Ectodermal cell (in vitro differentiated cells): ENCODE results near the gene DNM3.
"Not testable (repeated sequence)": the region's sequence is repeated elsewhere in the genome, so short reads cannot be mapped to it uniquely, and the experiment has no call there.

Experiments
- H3K27ac ChIP-seq: 2 replicates; pipeline ENCODE4 v1.7.0; 2013; ENCODE audit warnings: mild to moderate bottlenecking, low read depth, low read length; ENCODE audit not compliant: insufficient read depth, poor library complexity, severe bottlenecking
- H3K27me3 ChIP-seq: 2 replicates; pipeline ENCODE4 v1.7.0; 2013; ENCODE audit warnings: mild to moderate bottlenecking, low read length; ENCODE audit not compliant: insufficient read depth, control insufficient read depth, poor library complexity, severe bottlenecking
- H3K36me3 ChIP-seq: one replicate; pipeline ENCODE4 v1.7.0; 2013; ENCODE audit warnings: low read length; ENCODE audit not compliant: control insufficient read depth, insufficient read depth
- H3K4me1 ChIP-seq: one replicate; pipeline ENCODE4 v1.7.0; 2013; ENCODE audit warnings: low read length; ENCODE audit not compliant: control insufficient read depth, insufficient read depth
- H3K4me3 ChIP-seq: 2 replicates; pipeline ENCODE4 v1.7.0; 2013; ENCODE audit warnings: low read depth, low read length, control low read depth; ENCODE audit not compliant: insufficient read depth
- H3K9me3 ChIP-seq: 2 replicates; pipeline ENCODE4 v1.7.0; 2013; ENCODE audit warnings: mild to moderate bottlenecking, low read length, moderate library complexity; ENCODE audit not compliant: control insufficient read depth
- WGBS, 2 experiments: methylation state at CpG; one replicate each; pipeline ENCODE4 v1.1.7; 2013; ENCODE audit warnings: missing lambda C conversion rate in 2 of 2; 5-methylcytosine and 5-hydroxymethylcytosine counted together

The DNM3 gene

GRCh38 chr1:172283766-172284165 is 442.5 kb downstream of the DNM3 start:
- Histone ChIP-seq H3K27me3 (no peaks in the 10 kb centered on the region), H3K27ac (no peak overlapping the region), H3K9me3 (no peaks in the 10 kb centered on the region), H3K4me3 (no peak overlapping the region), H3K36me3 (no peaks in the 10 kb centered on the region), H3K4me1 (peaks cover 2% of the 10 kb centered on the region)
- WGBS, 2 experiments: 88% methylated on average over 1 of the region's 2 CpGs; no CpG with 5 or more reads in 1 of the 2 experiments

GRCh38 chr1:172286629-172287076 is 445.4 kb downstream of the DNM3 start:
- Histone ChIP-seq H3K9me3 (no peaks in the 10 kb centered on the region), H3K4me3 (no peak overlapping the region), H3K4me1 (no peaks in the 10 kb centered on the region), H3K27me3 (no peaks in the 10 kb centered on the region), H3K36me3 (no peaks in the 10 kb centered on the region), H3K27ac (no peak overlapping the region)
- 91 to 93% methylated on average over 2 of the region's 2 CpGs for WGBS, 2 experiments

GRCh38 chr1:172287208-172287607 is 445.9 kb downstream of the DNM3 start:
- H3K9me3 ChIP-seq: no peaks in the 10 kb centered on the region
- no peaks in the 10 kb centered on the region for H3K36me3 ChIP-seq
- no peaks in the 10 kb centered on the region for H3K27me3 ChIP-seq
- no peaks in the 10 kb centered on the region for H3K4me1 ChIP-seq
- no peak overlapping the region for H3K27ac ChIP-seq
- no peak overlapping the region for H3K4me3 ChIP-seq

GRCh38 chr1:172288581-172288980 is 447.3 kb downstream of the DNM3 start:
- Histone ChIP-seq H3K36me3 (no peaks in the 10 kb centered on the region), H3K27me3 (no peaks in the 10 kb centered on the region), H3K9me3 (no peaks in the 10 kb centered on the region), H3K4me3 (no peak overlapping the region), H3K27ac (no peak overlapping the region), H3K4me1 (no peaks in the 10 kb centered on the region)
- WGBS, 2 experiments: 93 to 94% methylated on average over 3 of the region's 4 CpGs

- H3K4me1 ChIP-seq: no peaks in the 10 kb centered on the region
- H3K27ac ChIP-seq: no peak overlapping the region
- WGBS, 2 experiments: no CpG with 5 or more reads among the region's 2 CpGs
- H3K9me3 ChIP-seq: no peaks in the 10 kb centered on the region
- no peaks in the 10 kb centered on the region for H3K27me3 ChIP-seq
- H3K36me3 ChIP-seq: no peaks in the 10 kb centered on the region
- H3K4me3 ChIP-seq: no peak overlapping the region
These were observed 448.1 kb downstream of the DNM3 start for GRCh38 chr1:172289448-172289847.

- H3K9me3 ChIP-seq: no peaks in the 10 kb centered on the region
- no peaks in the 10 kb centered on the region for H3K4me1 ChIP-seq
- H3K27ac ChIP-seq: no peak overlapping the region
- no peak overlapping the region for H3K4me3 ChIP-seq
- H3K36me3 ChIP-seq: no peaks in the 10 kb centered on the region
- no peaks in the 10 kb centered on the region for H3K27me3 ChIP-seq
- 88 to 93% methylated on average over 3 of the region's 3 CpGs for WGBS, 2 experiments
These were observed 451.5 kb downstream of the DNM3 start for GRCh38 chr1:172292840-172293239.

- H3K4me1 ChIP-seq: no peaks in the 10 kb centered on the region
- H3K27me3 ChIP-seq: no peaks in the 10 kb centered on the region
- no peaks in the 10 kb centered on the region for H3K9me3 ChIP-seq
- no peak overlapping the region for H3K27ac ChIP-seq
- no peak overlapping the region for H3K4me3 ChIP-seq
- 91 to 98% methylated on average over 2 of the region's 2 CpGs for WGBS, 2 experiments
- H3K36me3 ChIP-seq: no peaks in the 10 kb centered on the region
These were observed 452.1 kb downstream of the DNM3 start for GRCh38 chr1:172293429-172293828.

GRCh38 chr1:172298141-172298540 is 456.8 kb downstream of the DNM3 start:
- no peak overlapping the region for H3K27ac ChIP-seq
- WGBS, 2 experiments: 91 to 92% methylated on average over 3 of the region's 3 CpGs
- no peaks in the 10 kb centered on the region for H3K36me3 ChIP-seq
- no peak overlapping the region for H3K4me3 ChIP-seq
- peaks cover 2% of the 10 kb centered on the region for H3K9me3 ChIP-seq
- no peaks in the 10 kb centered on the region for H3K4me1 ChIP-seq
- no peaks in the 10 kb centered on the region for H3K27me3 ChIP-seq

- Histone ChIP-seq H3K36me3 (no peaks in the 10 kb centered on the region), H3K27ac (no peak overlapping the region), H3K9me3 (peaks cover 2% of the 10 kb centered on the region), H3K4me3 (no peak overlapping the region), H3K27me3 (no peaks in the 10 kb centered on the region), H3K4me1 (no peaks in the 10 kb centered on the region)
- WGBS, 2 experiments: 95 to 97% methylated on average over 2 of the region's 2 CpGs
These were observed 457.6 kb downstream of the DNM3 start for GRCh38 chr1:172298911-172299310.

GRCh38 chr1:172299515-172299914 is 458.2 kb downstream of the DNM3 start:
- no peaks in the 10 kb centered on the region for H3K4me1 ChIP-seq
- H3K27ac ChIP-seq: no peak overlapping the region
- peaks cover 2% of the 10 kb centered on the region for H3K9me3 ChIP-seq
- no peaks in the 10 kb centered on the region for H3K27me3 ChIP-seq
- no peak overlapping the region for H3K4me3 ChIP-seq
- no peaks in the 10 kb centered on the region for H3K36me3 ChIP-seq

GRCh38 chr1:172307508-172307907 is 466.2 kb downstream of the DNM3 start:
- not testable (repeated sequence) for H3K4me1 ChIP-seq, H3K9me3 ChIP-seq, H3K27me3 ChIP-seq, H3K27ac ChIP-seq, H3K4me3 ChIP-seq, H3K36me3 ChIP-seq
- 89 to 94% methylated on average over 4 of the region's 4 CpGs for WGBS, 2 experiments
